Subcutaneous abdominal adipose tissue (tissue), 5 donors: ENCODE data around the gene AQP12B.

ENCODE experiments used
- H3K27ac ChIP-seq: one replicate; pipeline ENCODE4 v1.7.0; 2013; ENCODE audit warnings: low read depth, mild to moderate bottlenecking, inconsistent platforms, low read length, moderate library complexity
- H3K27me3 ChIP-seq, 5 donors: one replicate each; pipeline ENCODE4 v1.7.0; 2013; ENCODE audit warnings: low read length in 5 of 5, inconsistent platforms in 1 of 5; ENCODE audit not compliant: control insufficient read depth in 5 of 5, insufficient read depth in 4 of 5
- H3K36me3 ChIP-seq, 5 donors: one replicate each; pipeline ENCODE4 v1.7.0; 2013; ENCODE audit warnings: low read length in 5 of 5; ENCODE audit not compliant: control insufficient read depth in 5 of 5, insufficient read depth in 5 of 5
- H3K4me1 ChIP-seq, 5 donors: one replicate each; pipeline ENCODE4 v1.7.0; 2013; ENCODE audit warnings: low read length in 5 of 5, mild to moderate bottlenecking in 3 of 5, moderate library complexity in 1 of 5; ENCODE audit not compliant: control insufficient read depth in 5 of 5, insufficient read depth in 5 of 5
- H3K4me3 ChIP-seq, 5 donors: one replicate each; pipeline ENCODE4 v1.7.0; 2013; ENCODE audit warnings: low read length in 5 of 5, low read depth in 1 of 5
- H3K9ac ChIP-seq, 5 donors: one replicate each; pipeline ENCODE4 v1.7.0; 2013; ENCODE audit warnings: low read length in 5 of 5, mild to moderate bottlenecking in 4 of 5, moderate library complexity in 3 of 5
- H3K9me3 ChIP-seq, 5 donors: one replicate each; pipeline ENCODE4 v1.7.0; 2013; ENCODE audit warnings: low read length in 5 of 5; ENCODE audit not compliant: control insufficient read depth in 5 of 5
- donor health status: healthy.
- donor health status: healthy.
- donor health status: healthy.
- donor health status: healthy.
- donor health status: healthy.

The AQP12B gene

DNA sequence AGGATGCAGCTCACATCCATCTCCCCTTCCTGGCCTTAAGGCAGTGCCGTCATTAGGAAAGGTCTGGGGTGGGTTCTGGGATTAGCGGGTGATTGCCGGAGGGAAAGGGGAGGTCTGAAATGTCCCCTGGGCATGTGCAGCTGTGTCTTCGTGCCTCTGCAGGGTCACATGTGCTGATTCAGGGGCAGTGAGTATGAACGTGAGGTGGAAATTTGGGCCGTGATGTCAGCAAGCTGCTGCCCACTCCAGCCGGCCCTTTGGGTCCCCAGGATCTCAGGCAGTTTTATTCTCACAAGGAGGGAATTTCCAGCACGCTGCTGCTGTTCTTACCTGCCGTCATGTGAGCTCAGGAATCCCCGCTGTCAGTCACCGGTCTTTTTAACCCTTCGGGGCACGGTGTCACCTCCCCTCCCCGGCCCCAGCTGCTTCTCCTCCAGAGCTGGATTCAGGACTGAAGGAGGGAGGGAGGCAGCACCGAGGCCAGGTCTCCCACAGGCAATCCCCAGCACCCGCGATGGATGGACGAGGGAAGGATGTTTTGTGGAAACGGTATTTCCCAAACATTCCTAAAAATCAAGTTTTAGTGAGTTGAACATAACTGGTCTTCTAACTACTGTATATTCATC, 33.9 kb downstream of the AQP12B start:
- peaks cover 31 to 72% (median 61%) of the 10 kb centered on the region in 5 donors for H3K27me3 ChIP-seq
- H3K36me3 ChIP-seq, result no peaks in the 10 kb centered on the region
- no peak overlapping the region for H3K4me3 ChIP-seq
- H3K9ac ChIP-seq, result no peak overlapping the region
- H3K9me3 ChIP-seq, result no peaks in the 10 kb centered on the region
- no peaks in the 10 kb centered on the region for H3K4me1 ChIP-seq
- H3K27ac ChIP-seq, result no peak overlapping the region

DNA sequence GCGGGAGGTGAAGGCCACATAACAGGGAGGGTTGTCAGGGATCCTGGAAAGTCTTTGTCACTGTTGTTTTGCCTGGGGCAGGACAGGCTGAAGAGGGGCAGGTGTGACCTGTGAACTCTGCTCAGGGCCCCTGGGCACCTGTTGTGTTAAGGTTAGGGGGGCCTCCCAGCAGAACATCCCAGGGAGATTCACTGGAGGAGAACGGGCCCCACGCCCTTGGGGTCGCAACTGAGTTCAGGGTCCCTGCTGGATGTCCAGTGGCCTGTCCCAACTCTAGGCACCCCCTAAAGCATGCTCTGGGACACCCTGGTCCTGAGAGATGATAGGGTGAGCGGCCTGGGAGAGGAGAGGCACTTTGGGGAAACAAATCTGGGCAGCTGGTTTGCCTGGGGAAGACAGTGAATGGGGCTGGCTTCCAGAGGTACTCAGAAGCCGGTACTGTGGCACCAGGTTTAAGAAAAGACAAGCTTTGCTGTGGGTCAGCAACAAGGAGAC, 34.5 kb downstream of the AQP12B start:
- no peaks in the 10 kb centered on the region for H3K4me1 ChIP-seq
- no peak overlapping the region for H3K4me3 ChIP-seq
- H3K9me3 ChIP-seq, result no peaks in the 10 kb centered on the region
- peaks cover 31 to 74% (median 64%) of the 10 kb centered on the region in 5 donors for H3K27me3 ChIP-seq
- H3K9ac ChIP-seq, result no peak overlapping the region
- no peak overlapping the region for H3K27ac ChIP-seq
- no peaks in the 10 kb centered on the region for H3K36me3 ChIP-seq

DNA sequence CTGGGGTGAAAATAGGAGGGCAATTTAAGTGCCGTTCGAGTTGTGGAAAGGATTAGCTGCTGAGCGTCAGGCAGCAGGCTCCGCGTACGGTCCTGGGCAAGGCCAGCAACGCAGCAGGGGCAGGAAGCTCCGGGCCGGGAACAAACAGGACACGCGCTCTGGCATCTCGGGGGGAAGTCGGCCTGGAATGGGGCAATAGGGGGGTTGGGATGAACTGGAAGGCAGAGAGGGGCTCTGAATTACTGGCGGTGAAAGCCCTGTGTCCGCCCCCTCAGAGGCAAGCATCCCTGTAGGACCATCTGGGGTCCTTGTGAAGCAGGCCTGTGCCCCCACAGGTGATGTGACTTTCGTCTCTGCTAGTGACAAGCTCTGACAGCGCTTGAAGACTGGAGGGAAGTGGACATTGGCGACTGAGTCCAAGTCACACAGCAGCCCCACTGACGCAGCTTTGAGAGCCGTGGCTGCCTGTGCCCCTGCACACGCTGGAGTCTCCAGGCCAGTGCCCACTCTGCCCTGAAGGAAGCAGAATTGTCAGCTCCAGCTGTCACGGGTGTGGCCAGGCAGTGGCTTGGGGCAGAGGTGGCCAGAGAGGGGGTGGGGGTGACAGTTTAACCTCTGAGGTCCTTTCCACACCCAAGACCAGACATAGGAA, 35.1 kb downstream of the AQP12B start:
- Histone ChIP-seq H3K4me1 (no peaks in the 10 kb centered on the region), H3K9ac (no peak overlapping the region), H3K36me3 (no peaks in the 10 kb centered on the region), H3K27me3 (peaks cover 31 to 78% (median 70%) of the 10 kb centered on the region in 5 donors), H3K9me3 (no peaks in the 10 kb centered on the region), H3K4me3 (no peak overlapping the region), H3K27ac (no peak overlapping the region)

DNA sequence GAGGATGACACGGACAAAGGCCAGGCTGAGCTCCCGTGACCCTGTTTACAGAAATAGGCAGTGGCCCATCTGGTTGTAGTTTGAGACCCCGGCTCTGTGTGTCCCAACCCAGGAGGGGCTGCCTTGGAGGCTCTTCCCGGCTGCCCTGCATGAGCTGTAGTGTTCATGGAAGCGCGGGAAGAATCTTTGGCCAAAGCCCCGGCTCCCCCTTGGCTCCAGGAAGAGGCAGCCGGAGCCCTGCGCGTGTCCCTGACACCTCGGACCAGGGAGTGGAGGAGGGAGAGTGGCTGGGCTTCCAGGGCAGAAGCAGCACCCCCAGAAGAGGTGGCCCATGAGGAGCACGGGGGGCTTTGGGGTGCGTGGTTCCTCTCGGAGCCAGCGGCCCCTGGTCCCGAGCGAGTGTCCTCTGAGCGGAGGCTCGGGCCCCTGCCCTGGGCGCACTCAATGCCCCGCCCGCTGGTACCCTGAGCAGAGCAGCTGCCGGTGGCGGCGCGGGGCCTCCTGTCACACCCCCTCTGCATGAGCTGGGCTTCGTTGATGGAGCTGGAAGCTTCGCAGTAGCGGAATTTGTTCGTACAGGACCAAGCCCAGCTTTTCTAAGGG, 35.7 kb downstream of the AQP12B start:
- Histone ChIP-seq H3K4me3 (no peak overlapping the region), H3K27ac (no peak overlapping the region), H3K36me3 (no peaks in the 10 kb centered on the region), H3K9me3 (no peaks in the 10 kb centered on the region), H3K4me1 (no peaks in the 10 kb centered on the region), H3K27me3 (peaks cover 31 to 80% (median 69%) of the 10 kb centered on the region in 5 donors), H3K9ac (no peak overlapping the region)

DNA sequence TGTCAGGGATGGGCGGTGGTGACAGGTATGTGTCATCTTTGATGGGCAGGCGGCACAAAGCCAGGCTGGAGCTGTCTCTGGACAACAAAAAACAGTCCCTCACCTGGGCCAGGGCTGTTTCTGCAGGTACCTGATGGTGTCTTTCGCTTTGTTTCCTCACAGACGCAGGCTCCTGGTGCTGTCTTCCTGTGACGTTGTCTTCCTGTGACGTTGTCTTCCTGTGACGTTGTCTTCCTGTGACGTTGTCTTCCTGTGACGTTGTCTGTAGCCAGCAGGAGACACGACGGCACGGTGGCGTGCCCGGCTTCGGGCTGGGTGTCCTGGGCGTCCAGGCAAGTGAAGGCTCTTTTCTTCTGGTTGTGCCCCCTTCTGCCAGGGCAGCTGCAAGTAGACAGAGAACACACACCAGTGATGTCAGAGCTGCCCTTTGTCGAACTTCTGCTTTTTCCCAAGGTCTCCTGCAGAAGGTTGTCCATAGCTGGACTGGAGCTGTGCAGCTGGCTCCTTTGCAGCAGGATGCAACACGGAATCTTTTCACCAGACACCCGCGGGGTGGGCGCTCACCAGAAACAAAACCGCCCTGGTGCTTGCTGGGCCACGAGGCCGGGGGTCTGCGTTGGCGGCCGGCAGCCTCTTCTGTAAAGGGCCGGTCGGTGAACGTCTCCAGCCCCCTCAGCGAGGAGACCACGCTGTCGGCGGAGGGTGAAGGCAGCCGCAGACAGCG, 36.3 kb downstream of the AQP12B start:
- H3K36me3 ChIP-seq, result no peaks in the 10 kb centered on the region
- no peak overlapping the region for H3K9ac ChIP-seq
- no peaks in the 10 kb centered on the region for H3K4me1 ChIP-seq
- H3K27ac ChIP-seq, result no peak overlapping the region
- no peaks in the 10 kb centered on the region for H3K9me3 ChIP-seq
- H3K27me3 ChIP-seq, result peaks cover 31 to 77% (median 66%) of the 10 kb centered on the region in 5 donors
- H3K4me3 ChIP-seq, result no peak overlapping the region

DNA sequence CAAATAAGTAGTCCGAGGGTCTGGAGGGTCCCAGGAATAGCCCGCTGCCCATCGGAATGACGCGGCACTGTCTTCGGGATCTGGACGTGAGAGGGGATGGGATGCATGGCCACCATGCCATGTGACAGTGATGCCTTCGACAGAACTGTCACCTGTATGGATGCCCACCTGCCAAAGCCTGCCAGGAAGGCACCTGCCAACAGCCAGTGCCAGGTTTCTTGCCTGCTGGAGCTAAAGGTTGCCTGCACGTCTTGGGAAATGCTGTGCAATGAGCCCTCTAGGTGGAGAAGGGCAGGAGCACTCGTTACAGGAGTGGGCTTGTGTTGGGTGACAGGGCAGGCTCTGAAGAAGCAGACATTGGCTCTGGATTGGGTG, 36.9 kb downstream of the AQP12B start:
- peaks cover 31 to 73% (median 63%) of the 10 kb centered on the region in 5 donors for H3K27me3 ChIP-seq
- H3K4me3 ChIP-seq, result no peak overlapping the region
- no peaks in the 10 kb centered on the region for H3K36me3 ChIP-seq
- H3K9ac ChIP-seq, result no peak overlapping the region
- no peaks in the 10 kb centered on the region for H3K9me3 ChIP-seq
- H3K27ac ChIP-seq, result no peak overlapping the region
- H3K4me1 ChIP-seq, result no peaks in the 10 kb centered on the region

DNA sequence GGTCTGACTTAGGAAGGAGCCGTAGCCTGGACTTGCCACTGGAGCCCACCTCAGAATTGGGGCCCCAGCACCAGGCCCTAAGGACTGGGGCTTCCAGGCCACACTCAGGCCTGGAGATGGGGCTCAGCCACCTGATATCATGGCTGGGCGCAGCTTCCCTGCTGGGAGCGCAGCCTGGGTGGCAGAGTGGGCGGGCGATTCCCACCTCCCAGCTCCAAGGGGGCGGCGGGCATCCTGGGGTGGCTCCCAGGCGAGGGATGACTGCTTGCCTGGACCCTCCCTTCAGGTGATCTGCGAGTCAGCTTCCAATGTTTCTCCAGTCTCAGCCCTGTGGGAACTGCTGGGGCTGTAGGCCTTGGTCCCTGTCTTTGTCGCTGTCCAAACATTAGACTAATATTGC, 37.3 kb downstream of the AQP12B start:
- Histone ChIP-seq H3K27me3 (peaks cover 31 to 68% (median 59%) of the 10 kb centered on the region in 5 donors), H3K27ac (no peak overlapping the region), H3K4me1 (no peaks in the 10 kb centered on the region), H3K4me3 (no peak overlapping the region), H3K9me3 (no peaks in the 10 kb centered on the region), H3K9ac (no peak overlapping the region), H3K36me3 (no peaks in the 10 kb centered on the region)

DNA sequence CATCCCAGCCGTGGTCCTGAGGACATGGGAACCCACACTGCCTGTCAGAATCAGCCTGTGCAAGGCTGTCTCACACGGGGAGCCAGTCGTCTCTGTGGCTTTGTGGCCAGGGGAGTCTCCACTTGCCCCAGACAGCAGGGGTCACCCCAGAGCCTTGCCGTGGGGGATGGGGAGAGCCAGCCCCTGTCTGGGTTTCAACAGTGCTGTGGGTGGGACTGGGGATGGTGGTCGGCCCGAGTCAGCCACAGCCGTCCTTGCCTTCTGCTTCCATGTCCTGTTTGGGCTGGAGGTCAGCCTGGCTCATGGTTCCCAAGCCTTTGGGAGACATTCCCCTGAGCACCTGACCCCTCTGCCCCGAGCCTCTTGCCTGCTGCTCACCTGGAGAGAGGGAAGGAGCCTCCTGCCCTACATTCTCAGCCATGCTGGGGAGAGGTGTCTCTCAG, 37.8 kb downstream of the AQP12B start:
- H3K27ac ChIP-seq, result no peak overlapping the region
- H3K9ac ChIP-seq, result no peak overlapping the region
- no peaks in the 10 kb centered on the region for H3K36me3 ChIP-seq
- H3K4me3 ChIP-seq, result no peak overlapping the region
- H3K27me3 ChIP-seq, result peaks cover 31 to 64% (median 56%) of the 10 kb centered on the region in 5 donors
- no peaks in the 10 kb centered on the region for H3K4me1 ChIP-seq
- H3K9me3 ChIP-seq, result no peaks in the 10 kb centered on the region

DNA sequence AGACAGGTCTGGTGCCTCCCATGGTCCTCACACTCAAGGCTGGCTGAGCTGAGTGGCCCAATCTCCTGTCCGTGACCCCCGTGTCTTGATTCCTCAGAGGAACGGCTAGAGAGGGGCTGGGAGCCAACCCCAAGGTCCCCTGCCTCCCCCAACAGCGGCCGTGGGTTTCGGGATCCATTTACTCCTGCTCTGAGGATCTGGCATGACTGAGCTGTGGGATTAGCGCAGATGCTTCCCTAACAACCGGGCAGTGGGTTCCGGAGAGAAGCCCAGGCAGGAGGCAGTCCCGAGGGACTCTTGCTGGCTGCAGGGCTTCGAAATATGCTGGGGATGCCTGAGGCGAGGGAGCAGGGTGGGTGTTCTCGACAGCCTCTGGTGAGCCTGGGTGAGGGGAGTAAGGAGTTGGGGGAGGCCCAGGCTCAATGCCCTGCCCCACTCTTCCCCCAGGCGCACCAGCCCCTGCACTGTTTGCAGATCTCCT, 38.5 kb downstream of the AQP12B start:
- H3K9ac ChIP-seq, result no peak overlapping the region
- H3K36me3 ChIP-seq, result no peaks in the 10 kb centered on the region
- no peaks in the 10 kb centered on the region for H3K4me1 ChIP-seq
- peaks cover 31 to 60% (median 56%) of the 10 kb centered on the region in 5 donors for H3K27me3 ChIP-seq
- no peak overlapping the region for H3K4me3 ChIP-seq
- H3K9me3 ChIP-seq, result no peaks in the 10 kb centered on the region
- no peak overlapping the region for H3K27ac ChIP-seq

DNA sequence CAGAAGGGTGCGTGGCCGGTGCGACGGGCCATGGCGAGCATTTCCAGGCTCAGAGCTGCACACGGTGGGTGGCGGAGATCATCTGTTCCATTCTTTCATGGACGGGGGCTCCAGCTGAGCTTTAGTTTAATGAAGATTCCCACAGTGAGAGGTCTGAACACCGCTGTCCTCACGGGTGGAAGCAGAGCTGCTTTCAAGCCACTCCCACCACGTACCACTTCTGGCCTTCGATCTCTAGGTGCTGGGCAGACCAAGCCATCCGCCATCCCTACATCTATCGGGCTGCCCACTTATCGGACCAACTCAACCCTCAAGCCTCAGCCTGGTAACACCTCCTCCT, 38.9 kb downstream of the AQP12B start:
- H3K27me3 ChIP-seq, result peaks cover 31 to 57% (median 52%) of the 10 kb centered on the region in 5 donors
- no peak overlapping the region for H3K27ac ChIP-seq
- H3K9ac ChIP-seq, result no peak overlapping the region

More for the DNA sequence above, 38.9 kb downstream of the AQP12B start:
- H3K36me3 ChIP-seq, result no peaks in the 10 kb centered on the region
- H3K9me3 ChIP-seq, result no peaks in the 10 kb centered on the region
- no peak overlapping the region for H3K4me3 ChIP-seq
- H3K4me1 ChIP-seq, result no peaks in the 10 kb centered on the region
